Activated CD8-positive, alpha-beta memory T cell treated with anti-CD3 and anti-CD28 coated beads, Interleukin-2, amount 10 ng/mL, durations not matched to agents 7 days and 5 days (primary cell): Measurements from ENCODE around the gene C1orf146. TPM values are rescaled to one million over a fixed set of nuclear protein-coding genes. Genes with fewer than 3 reads are reported as not detected.
A peak's percentile ranks its signal among the peaks of the same experiment; 100 is the strongest.
"Not testable (repeated sequence)": the region's sequence is repeated elsewhere in the genome, so short reads cannot be mapped to it uniquely, and the experiment has no call there.

Source experiments
- ATAC-seq: fragments of 150-1000 bp; cut with Tn5 transposase; one replicate; pipeline ENCODE4 v1.10.0; 2021; ENCODE audit warnings: moderate library complexity
- CTCF ChIA-PET: fragments of 350-600 bp; sonication (Branson Sonifier 250); formaldehyde crosslinking; loops from one replicate; lab custom pipeline; 2021; ENCODE audit warnings: antibody characterized with exemption; lab: Charles Lee
- DNase-seq: peaks from one replicate; pipeline ENCODE4 v3.0.0-alpha.2; 2020
- H3K27ac Mint-ChIP-seq: one replicate; pipeline ENCODE4 v1.8.0; 2021; ENCODE audit warnings: mild to moderate bottlenecking, mixed read lengths
- H3K27me3 Mint-ChIP-seq: one replicate; pipeline ENCODE4 v1.8.0; 2021; ENCODE audit warnings: mixed read lengths
- H3K36me3 Mint-ChIP-seq: one replicate; pipeline ENCODE4 v1.8.0; 2021; ENCODE audit warnings: mild to moderate bottlenecking, mixed read lengths
- H3K4me1 Mint-ChIP-seq: one replicate; pipeline ENCODE4 v1.8.0; 2021; ENCODE audit warnings: mixed read lengths
- H3K4me3 Mint-ChIP-seq: one replicate; pipeline ENCODE4 v1.8.0; 2021; ENCODE audit warnings: mild to moderate bottlenecking, moderate library complexity, mixed read lengths
- H3K9me3 Mint-ChIP-seq: one replicate; pipeline ENCODE4 v1.8.0; 2022; ENCODE audit warnings: low read depth, mixed read lengths
- total RNA-seq, 2 experiments: library from RNA; stranded (reverse); gene quantifications; one replicate each; pipeline ENCODE4 v1.2.3, GENCODE V29; 2021

C1orf146 gene
- total RNA-seq, 2 experiments from 2014 or later = not detected

DNA sequence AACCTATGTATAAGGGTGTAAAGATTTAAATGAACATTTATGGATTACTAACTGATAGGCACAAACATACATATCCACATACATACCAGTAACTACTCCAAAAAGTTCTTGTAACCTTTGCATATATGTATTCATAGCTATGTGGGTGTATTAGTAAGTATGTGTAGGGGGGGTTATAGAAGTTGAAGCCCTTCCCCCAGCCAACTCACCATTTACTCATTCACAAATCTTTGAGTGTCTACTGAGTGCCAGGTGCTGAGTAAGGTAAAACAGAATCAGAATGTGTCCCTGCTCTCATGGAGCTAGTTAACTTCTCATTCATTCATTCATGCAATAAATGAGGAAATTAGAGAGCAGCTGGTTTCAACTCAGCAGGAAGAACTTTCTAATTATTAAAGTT is 1.3 kb downstream of the C1orf146 start:
- Mint-ChIP-seq H3K27me3 (peaks cover 8% of the 10 kb centered on the region), H3K9me3 (no peaks in the 10 kb centered on the region), H3K36me3 (no peaks in the 10 kb centered on the region), H3K4me1 (no peaks in the 10 kb centered on the region), H3K4me3 (no peak overlapping the region), H3K27ac (no peak overlapping the region)
- DNase-seq = no peak
- ATAC-seq = no peak
- CTCF ChIA-PET = no interaction called here

DNA sequence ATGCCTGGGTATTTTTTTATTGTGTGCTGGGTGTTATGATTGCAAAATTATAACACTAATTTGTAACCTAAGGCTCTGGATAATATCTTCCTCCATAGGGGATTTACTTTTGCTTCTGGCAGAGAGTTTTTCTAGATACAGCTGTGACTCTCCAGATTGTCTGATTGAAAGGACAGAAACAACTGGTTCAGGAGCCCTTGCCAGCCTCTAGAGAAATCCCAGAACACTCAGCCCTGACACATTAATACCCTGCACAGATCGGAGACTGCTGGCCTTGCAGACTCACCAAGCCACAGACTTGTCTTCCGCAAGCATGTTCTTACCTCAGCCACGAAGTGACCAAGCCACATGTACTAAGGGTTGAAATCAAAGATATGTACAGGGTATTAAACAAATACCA is 10.7 kb downstream of the C1orf146 start:
- H3K9me3 Mint-ChIP-seq = no peaks in the 10 kb centered on the region
- CTCF ChIA-PET = no interaction called here
- DNase-seq = no peak
- no peak overlapping the region for H3K4me3 Mint-ChIP-seq
- no peaks in the 10 kb centered on the region for H3K4me1 Mint-ChIP-seq
- H3K27me3 Mint-ChIP-seq = peaks cover 7% of the 10 kb centered on the region
- no peak for ATAC-seq
- H3K27ac Mint-ChIP-seq = no peak overlapping the region
- H3K36me3 Mint-ChIP-seq = no peaks in the 10 kb centered on the region

DNA sequence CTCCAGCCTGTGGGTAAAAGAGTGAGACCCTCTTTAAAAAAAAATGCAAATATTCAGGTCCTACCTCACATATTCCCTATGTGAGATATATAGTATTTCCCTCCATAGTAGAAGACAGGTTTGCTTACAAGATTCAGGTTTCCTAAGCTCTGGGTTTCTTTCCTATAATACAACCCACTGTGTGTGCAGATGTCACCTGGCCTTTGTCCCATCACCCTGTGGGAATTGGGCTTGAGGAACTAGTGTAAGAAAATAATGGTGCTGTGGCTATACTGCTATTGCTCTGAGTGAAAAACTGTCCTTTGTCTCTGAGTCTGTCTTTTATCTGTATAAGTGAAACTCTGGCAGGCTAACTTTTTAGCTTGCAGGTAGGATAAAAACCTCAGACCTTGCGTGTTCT is 13.0 kb downstream of the C1orf146 start:
- H3K36me3 Mint-ChIP-seq = no peaks in the 10 kb centered on the region
- ATAC-seq (no peak), DNase-seq (no peak)
- CTCF ChIA-PET = interaction anchor here (0.7 to 1.5 kb wide), 2 partner anchors 12 to 698 kb away, joined by 3 read pairs; no protein-coding TSS in a partner anchor
- no peak overlapping the region for H3K4me3 Mint-ChIP-seq
- peaks cover 10% of the 10 kb centered on the region for H3K27me3 Mint-ChIP-seq
- no peak overlapping the region for H3K27ac Mint-ChIP-seq
- no peaks in the 10 kb centered on the region for H3K4me1 Mint-ChIP-seq
- H3K9me3 Mint-ChIP-seq = no peaks in the 10 kb centered on the region

DNA sequence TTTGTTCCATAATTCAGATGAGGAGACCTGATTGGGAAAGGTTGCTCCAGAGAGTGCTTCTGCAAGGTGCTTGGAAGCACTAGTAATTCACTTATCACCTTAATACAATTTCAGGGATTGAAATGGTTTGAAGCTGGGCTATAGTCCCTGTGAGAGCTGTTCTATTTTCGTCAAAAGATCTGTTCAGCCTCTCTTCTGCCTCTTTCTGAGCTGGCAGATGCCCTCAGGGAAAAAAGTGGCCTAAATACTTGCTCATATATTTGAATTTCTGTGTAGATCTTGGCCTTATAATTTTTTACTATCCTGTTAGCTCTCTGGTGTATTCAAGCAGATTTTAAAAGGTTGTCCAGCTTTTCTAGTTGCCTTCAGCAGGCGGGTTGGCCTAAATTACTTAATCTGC is 22.3 kb downstream of the C1orf146 start:
- H3K27me3 Mint-ChIP-seq = peaks cover 17% of the 10 kb centered on the region
- H3K27ac Mint-ChIP-seq = no peak overlapping the region
- no peaks in the 10 kb centered on the region for H3K4me1 Mint-ChIP-seq
- peaks cover 1% of the 10 kb centered on the region for H3K36me3 Mint-ChIP-seq
- no peaks in the 10 kb centered on the region for H3K9me3 Mint-ChIP-seq
- no peak for ATAC-seq
- CTCF ChIA-PET = no interaction called here
- no peak for DNase-seq
- H3K4me3 Mint-ChIP-seq = no peak overlapping the region

DNA sequence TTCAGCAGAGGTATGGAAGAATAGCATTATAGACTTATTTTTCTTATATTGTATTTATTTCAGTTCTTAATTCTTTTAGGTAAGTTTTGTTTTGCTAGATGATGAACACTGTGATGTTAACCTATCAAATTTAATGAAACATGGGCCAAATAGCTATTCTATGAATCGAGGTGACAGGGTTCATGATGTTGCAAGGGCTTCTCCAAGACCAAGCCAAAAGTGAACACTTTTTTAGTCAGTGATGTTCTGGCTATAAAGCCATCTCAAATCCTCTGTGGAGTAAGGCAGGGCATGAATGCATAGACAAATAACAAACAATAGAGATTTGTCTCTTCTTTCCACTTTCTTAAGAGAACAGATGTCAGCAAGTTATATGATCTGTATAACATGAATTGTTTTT is 26.7 kb downstream of the C1orf146 start:
- no peak overlapping the region for H3K27ac Mint-ChIP-seq
- CTCF ChIA-PET = no interaction called here
- H3K4me3 Mint-ChIP-seq = no peak overlapping the region
- DNase-seq = no peak
- ATAC-seq = no peak
- H3K9me3 Mint-ChIP-seq = no peaks in the 10 kb centered on the region
- no peaks in the 10 kb centered on the region for H3K4me1 Mint-ChIP-seq
- H3K27me3 Mint-ChIP-seq = no peaks in the 10 kb centered on the region
- H3K36me3 Mint-ChIP-seq = peaks cover 15% of the 10 kb centered on the region

DNA sequence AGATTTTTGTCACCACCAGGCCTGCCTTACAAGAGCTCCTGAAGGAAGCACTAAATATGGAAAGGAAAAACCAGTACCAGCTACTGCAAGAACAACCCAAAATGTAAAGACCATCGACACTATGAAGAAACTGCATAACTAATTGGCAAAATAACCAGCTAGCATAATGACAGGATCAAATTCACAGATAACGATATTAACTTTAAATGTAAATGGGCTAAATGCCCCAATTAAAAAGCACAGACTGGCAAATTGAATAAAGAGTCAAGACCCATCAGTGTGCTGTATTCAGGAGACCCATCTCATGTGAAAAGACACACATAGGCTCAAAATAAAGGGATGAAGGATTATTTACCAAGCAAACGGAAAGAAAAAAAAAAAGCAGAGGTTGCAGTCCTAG is 37.0 kb downstream of the C1orf146 start:
- H3K27me3 Mint-ChIP-seq, DNase-seq, H3K9me3 Mint-ChIP-seq, CTCF ChIA-PET, H3K27ac Mint-ChIP-seq, H3K4me3 Mint-ChIP-seq, H3K4me1 Mint-ChIP-seq, ATAC-seq: not testable (repeated sequence)
- peaks cover 72% of the 10 kb centered on the region for H3K36me3 Mint-ChIP-seq

DNA sequence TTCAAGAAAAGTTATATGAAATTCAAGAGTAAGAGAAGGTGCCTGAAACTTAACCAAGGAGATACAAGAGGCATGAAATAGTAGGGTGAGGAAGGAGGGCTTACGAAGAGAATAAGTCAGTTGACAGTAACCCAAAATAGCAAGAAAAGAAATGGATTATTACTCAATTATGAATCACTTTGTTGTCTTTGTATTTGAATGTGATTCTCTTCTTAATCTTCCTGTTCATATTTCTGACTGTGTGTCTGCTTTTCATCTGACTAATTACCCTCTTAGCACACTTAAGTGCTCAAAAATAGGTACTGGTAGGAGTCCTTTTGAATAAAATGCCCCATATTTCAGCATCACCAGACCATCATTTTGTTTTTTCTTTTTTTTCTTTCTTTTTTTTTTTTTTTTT is 41.6 kb downstream of the C1orf146 start:
- H3K27ac Mint-ChIP-seq = no peak overlapping the region

DNA sequence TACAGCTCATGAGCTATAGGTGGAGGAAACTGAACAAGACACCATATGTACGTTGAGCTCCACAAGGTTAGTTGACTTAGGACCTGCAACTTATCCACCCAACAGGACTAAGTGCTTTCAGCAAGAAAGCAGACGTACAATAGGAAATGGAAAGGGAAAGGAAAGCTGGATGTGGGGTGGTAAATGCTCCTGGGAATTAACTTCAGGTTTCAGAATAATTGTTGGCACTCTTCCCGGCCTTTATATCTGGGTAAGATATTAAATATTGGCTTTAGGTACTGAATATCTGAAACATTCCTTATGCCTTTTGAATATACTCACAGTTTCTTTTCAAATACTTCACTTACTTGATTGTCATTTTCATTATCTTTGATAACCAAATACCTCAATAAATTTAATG is 44.8 kb downstream of the C1orf146 start:
- peaks cover 62% of the 10 kb centered on the region for H3K36me3 Mint-ChIP-seq
- no peak overlapping the region for H3K27ac Mint-ChIP-seq
- no peaks in the 10 kb centered on the region for H3K9me3 Mint-ChIP-seq
- ATAC-seq (no peak), DNase-seq (no peak)
- H3K4me3 Mint-ChIP-seq = no peak overlapping the region
- H3K4me1 Mint-ChIP-seq = no peaks in the 10 kb centered on the region
- no peaks in the 10 kb centered on the region for H3K27me3 Mint-ChIP-seq
- CTCF ChIA-PET = no interaction called here

More for the DNA sequence above, 41.6 kb downstream of the C1orf146 start:
- CTCF ChIA-PET = no interaction called here
- Mint-ChIP-seq H3K27me3 (no peaks in the 10 kb centered on the region), H3K4me3 (no peak overlapping the region), H3K36me3 (peaks cover 83% of the 10 kb centered on the region), H3K4me1 (no peaks in the 10 kb centered on the region), H3K9me3 (peaks cover 9% of the 10 kb centered on the region)
- ATAC-seq = no peak
- no peak for DNase-seq

DNA sequence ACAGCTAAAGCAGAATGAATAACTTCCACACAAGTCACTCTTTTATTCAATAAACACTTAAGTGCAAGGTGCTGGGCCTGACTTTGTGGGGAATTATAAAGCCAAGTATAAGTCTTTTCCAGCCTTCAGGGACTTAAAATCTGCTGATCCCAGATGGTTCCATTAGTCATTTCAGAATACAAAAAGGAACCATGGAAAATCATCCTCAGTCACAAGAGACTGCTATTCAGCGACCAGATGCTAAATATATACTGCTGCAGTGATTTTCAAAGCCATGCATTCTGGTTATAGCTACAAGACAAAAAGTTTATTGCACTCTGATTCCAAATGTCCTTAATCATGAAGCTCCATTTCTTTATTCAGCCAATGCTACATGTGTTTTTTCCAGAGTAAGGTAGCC is 55.3 kb downstream of the C1orf146 start:
- Mint-ChIP-seq H3K4me1 (peaks cover 7% of the 10 kb centered on the region), H3K4me3 (no peak overlapping the region), H3K27ac (no peak overlapping the region), H3K27me3 (no peaks in the 10 kb centered on the region), H3K9me3 (no peaks in the 10 kb centered on the region), H3K36me3 (peaks cover 50% of the 10 kb centered on the region)
- CTCF ChIA-PET = interaction anchor here (0.6 kb wide), 1 partner anchor 418 kb away, joined by 3 read pairs; no protein-coding TSS in a partner anchor
- DNase-seq (no peak), ATAC-seq (no peak)

DNA sequence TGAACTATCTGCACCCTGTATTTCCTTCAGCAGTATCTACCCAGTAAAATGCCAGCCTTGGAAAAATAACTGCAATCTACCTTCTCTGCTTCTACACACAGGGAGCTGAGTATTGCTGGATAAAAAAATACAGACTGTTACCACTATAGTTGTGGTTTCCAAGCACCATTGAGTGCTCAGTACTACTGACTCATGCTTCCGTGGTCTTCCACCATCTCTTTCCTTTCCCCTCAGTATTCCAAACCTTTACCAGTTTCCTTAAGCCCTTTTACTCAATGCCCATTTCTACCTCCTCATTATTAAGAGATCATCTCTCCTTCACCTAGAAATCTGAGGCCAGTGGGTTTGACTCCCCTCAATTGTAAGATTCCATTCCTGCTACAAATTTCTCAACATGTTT is 57.2 kb downstream of the C1orf146 start:
- Mint-ChIP-seq H3K9me3 (no peaks in the 10 kb centered on the region), H3K27me3 (no peaks in the 10 kb centered on the region), H3K4me1 (peaks cover 7% of the 10 kb centered on the region), H3K36me3 (peaks cover 53% of the 10 kb centered on the region), H3K27ac (peak overlapping the region; percentile 1), H3K4me3 (no peak overlapping the region)
- DNase-seq (no peak), ATAC-seq (no peak)
- CTCF ChIA-PET = no interaction called here

DNA sequence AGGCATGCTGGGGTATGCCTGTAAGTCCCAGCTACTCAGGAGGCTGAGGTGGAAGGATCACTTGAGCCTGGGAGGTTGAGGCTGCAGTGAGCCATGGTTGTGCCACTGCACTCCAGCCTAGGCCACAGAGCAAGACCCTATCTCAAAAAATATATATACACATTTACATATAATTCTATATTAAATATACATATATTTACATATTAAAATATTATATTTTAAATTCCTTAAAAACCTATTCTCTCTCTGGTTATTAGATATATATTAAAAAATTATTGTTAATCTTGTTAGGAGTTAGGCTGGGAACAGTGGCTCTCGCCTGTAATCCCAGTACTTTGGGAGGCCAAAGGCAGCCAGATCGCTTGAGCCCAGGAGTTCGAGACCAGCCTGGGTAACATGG is 58.4 kb downstream of the C1orf146 start:
- Mint-ChIP-seq H3K27me3 (no peaks in the 10 kb centered on the region), H3K9me3 (no peaks in the 10 kb centered on the region)
- no peak for ATAC-seq

DNA sequence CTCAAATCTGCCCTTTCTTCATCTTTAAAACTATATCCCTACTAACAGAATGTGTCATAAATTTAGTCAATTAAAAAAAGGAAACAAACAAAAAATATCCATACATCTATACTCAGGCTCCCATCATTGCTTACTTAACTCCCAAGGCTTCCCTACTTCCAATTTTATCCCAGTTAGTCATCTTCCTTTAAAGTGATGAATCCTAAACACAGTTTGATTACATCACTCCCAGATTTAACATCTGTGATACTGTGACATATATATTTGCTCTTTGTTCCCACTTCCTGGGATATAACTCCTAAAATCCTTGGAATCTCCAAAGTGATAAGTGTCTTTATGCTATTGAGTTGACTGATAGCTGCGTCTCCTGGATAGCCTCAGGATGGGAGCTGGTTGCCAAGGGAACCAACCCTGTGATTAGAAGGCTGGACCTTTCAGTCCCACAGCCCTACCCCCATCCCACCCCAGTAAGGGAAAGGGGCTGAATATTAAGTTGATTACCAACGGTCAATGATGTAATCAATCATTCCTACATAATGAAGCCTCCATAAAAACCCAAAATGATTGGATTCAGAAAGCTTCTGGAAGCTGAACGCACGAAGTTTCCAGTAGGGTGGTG is 59.5 kb downstream of the C1orf146 start:
- Mint-ChIP-seq H3K4me1 (peaks cover 16% of the 10 kb centered on the region), H3K27me3 (no peaks in the 10 kb centered on the region), H3K27ac (no peak overlapping the region), H3K4me3 (no peak overlapping the region), H3K36me3 (peaks cover 69% of the 10 kb centered on the region), H3K9me3 (no peaks in the 10 kb centered on the region)
- CTCF ChIA-PET = no interaction called here
- no peak for DNase-seq
- no peak for ATAC-seq

More for the DNA sequence above, 58.4 kb downstream of the C1orf146 start:
- H3K4me1 Mint-ChIP-seq = peaks cover 12% of the 10 kb centered on the region
- DNase-seq = no peak
- CTCF ChIA-PET = no interaction called here
- H3K27ac Mint-ChIP-seq = no peak overlapping the region
- peaks cover 60% of the 10 kb centered on the region for H3K36me3 Mint-ChIP-seq
- H3K4me3 Mint-ChIP-seq = no peak overlapping the region

DNA sequence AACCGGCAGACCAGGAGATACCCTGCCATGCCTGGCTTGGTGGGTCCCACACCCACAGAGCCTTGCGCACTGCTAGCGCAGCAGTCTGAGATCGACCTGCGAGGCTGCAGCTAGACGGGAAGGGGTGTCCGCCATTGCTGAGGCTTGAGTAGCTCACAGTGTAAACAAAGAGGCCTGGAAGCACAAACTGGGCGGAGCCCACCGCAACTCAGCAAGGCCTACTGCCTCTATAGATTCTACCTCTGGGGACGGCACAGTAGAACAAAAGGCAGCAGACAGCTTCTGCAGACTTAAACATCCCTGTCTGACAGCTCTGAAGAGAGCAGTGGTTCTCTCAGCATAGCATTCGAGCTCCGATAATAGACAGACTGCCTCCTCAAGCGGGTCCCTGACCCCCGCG is 62.1 kb downstream of the C1orf146 start:
- not testable (repeated sequence) for H3K27me3 Mint-ChIP-seq, H3K27ac Mint-ChIP-seq, ATAC-seq, DNase-seq, H3K4me3 Mint-ChIP-seq, H3K9me3 Mint-ChIP-seq
- Mint-ChIP-seq H3K36me3 (peaks cover 79% of the 10 kb centered on the region), H3K4me1 (peaks cover 22% of the 10 kb centered on the region)
- CTCF ChIA-PET = interaction anchor here (1.1 to 2.5 kb wide), 2 partner anchors 12 to 341 kb away, joined by 3 to 8 read pairs; no protein-coding TSS in a partner anchor

DNA sequence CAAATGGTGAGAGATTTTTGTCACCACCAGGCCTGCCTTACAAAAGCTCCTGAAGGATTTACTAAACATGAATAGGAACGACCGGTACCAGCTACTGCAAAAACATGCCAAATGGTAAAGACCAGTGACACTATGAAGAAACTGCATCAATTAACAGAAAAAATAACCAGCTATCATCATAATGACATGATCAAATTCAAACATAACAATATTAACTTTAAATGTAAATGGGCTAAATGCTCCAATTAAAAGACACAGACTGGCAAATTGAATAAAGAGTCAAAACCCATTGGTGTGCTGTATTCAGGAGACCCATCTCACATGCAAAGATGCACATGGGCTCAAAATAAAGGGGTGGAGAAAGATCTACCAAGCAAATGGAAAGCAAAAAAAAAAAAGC is 63.7 kb downstream of the C1orf146 start:
- CTCF ChIA-PET = interaction anchor here (2.5 kb wide), 1 partner anchor 10 kb away, joined by 8 read pairs; no protein-coding TSS in a partner anchor
- ATAC-seq, H3K4me3 Mint-ChIP-seq, H3K27me3 Mint-ChIP-seq, DNase-seq, H3K9me3 Mint-ChIP-seq, H3K27ac Mint-ChIP-seq: not testable (repeated sequence)
- peaks cover 15% of the 10 kb centered on the region for H3K4me1 Mint-ChIP-seq
- H3K36me3 Mint-ChIP-seq = peaks cover 83% of the 10 kb centered on the region
